Mesothelial cell of epicardium (in vitro differentiated cells): Measurements from ENCODE around the gene APP. TPM values are rescaled to one million over a fixed set of nuclear protein-coding genes. Genes with fewer than 3 reads are reported as not detected.

ENCODE experiments used
- DNase-seq, 2 experiments: peaks; one replicate each; pipeline ENCODE4 v3.0.0; 2021; ENCODE audit warnings: low spot score in 2 of 2; ENCODE audit not compliant: unreplicated experiment in 2 of 2
- H3K27ac Mint-ChIP-seq: 2 replicates; pipeline ENCODE4 v1.8.0; 2021; ENCODE audit warnings: mixed read lengths
- H3K27me3 Mint-ChIP-seq: 2 replicates; pipeline ENCODE4 v1.8.0; 2021; ENCODE audit warnings: low read depth, mixed read lengths
- H3K36me3 Mint-ChIP-seq: 2 replicates; pipeline ENCODE4 v1.8.0; 2021; ENCODE audit warnings: mixed read lengths
- H3K4me1 Mint-ChIP-seq: 2 replicates; pipeline ENCODE4 v1.8.0; 2021; ENCODE audit warnings: mixed read lengths
- H3K4me3 Mint-ChIP-seq: 2 replicates; pipeline ENCODE4 v1.8.0; 2021; ENCODE audit warnings: mild to moderate bottlenecking, moderate library complexity, mixed read lengths
- H3K9me3 Mint-ChIP-seq: 2 replicates; pipeline ENCODE4 v1.8.0; 2021; ENCODE audit warnings: mixed read lengths
- CTCF ChIP-seq: fragments of 200-600 bp; sonication (generic); IDR thresholded peaks from one replicate; pipeline ENCODE4 v1.5.0; 2021; ENCODE audit warnings: antibody characterized with exemption; ENCODE audit not compliant: unreplicated experiment
- total RNA-seq: library from RNA; stranded (reverse); gene quantifications from 3 replicates; pipeline ENCODE4 v1.2.1, GENCODE V29; 2021

The APP gene
- total RNA-seq, 1 donor from 2014 or later: 495 TPM

- Mint-ChIP-seq H3K4me1 (no peaks in the 10 kb centered on the region), H3K27ac (no peak overlapping the region), H3K36me3 (peaks cover 78% of the 10 kb centered on the region), H3K27me3 (no peaks in the 10 kb centered on the region), H3K9me3 (peaks cover 32% of the 10 kb centered on the region), H3K4me3 (no peak overlapping the region)
- no peak for DNase-seq
- no peak for TF ChIP-seq CTCF
These were observed 195.6 kb downstream of the APP start for GRCh38 chr21:25974964-25975363.

- H3K36me3 Mint-ChIP-seq: peaks cover 66% of the 10 kb centered on the region
- no peak overlapping the region for H3K4me3 Mint-ChIP-seq
These were observed 200.2 kb downstream of the APP start for GRCh38 chr21:25970254-25970930.

GRCh38 chr21:25967901-25968438 is 202.6 kb downstream of the APP start:
- Mint-ChIP-seq H3K4me1 (peaks cover 17% of the 10 kb centered on the region), H3K36me3 (peaks cover 60% of the 10 kb centered on the region), H3K4me3 (no peak overlapping the region), H3K27ac (peak overlapping the region; percentile 50), H3K9me3 (peaks cover 19% of the 10 kb centered on the region), H3K27me3 (no peaks in the 10 kb centered on the region)
- no peak for TF ChIP-seq CTCF
- DNase-seq: no peak

More at GRCh38 chr21:25970254-25970930, 200.2 kb downstream of the APP start:
- DNase-seq: no peak
- Mint-ChIP-seq H3K27ac (no peak overlapping the region), H3K27me3 (no peaks in the 10 kb centered on the region), H3K4me1 (peaks cover 17% of the 10 kb centered on the region), H3K9me3 (peaks cover 32% of the 10 kb centered on the region)
- no peak for TF ChIP-seq CTCF

GRCh38 chr21:25967181-25967900 is 203.2 kb downstream of the APP start:
- peaks cover 54% of the 10 kb centered on the region for H3K36me3 Mint-ChIP-seq
- peaks cover 19% of the 10 kb centered on the region for H3K4me1 Mint-ChIP-seq
- H3K27me3 Mint-ChIP-seq: no peaks in the 10 kb centered on the region
- DNase-seq: no peak
- no peak overlapping the region for H3K4me3 Mint-ChIP-seq
- H3K27ac Mint-ChIP-seq: peak overlapping the region; percentile 53
- no peak for TF ChIP-seq CTCF
- H3K9me3 Mint-ChIP-seq: peaks cover 13% of the 10 kb centered on the region

GRCh38 chr21:25965951-25966707 is 204.4 kb downstream of the APP start:
- peaks cover 28% of the 10 kb centered on the region for H3K4me1 Mint-ChIP-seq
- TF ChIP-seq CTCF: no peak
- H3K36me3 Mint-ChIP-seq: peaks cover 42% of the 10 kb centered on the region
- no peak overlapping the region for H3K4me3 Mint-ChIP-seq
- H3K27me3 Mint-ChIP-seq: no peaks in the 10 kb centered on the region
- H3K27ac Mint-ChIP-seq: no peak overlapping the region
- H3K9me3 Mint-ChIP-seq: peaks cover under 1% of the 10 kb centered on the region
- DNase-seq: no peak
